ENCODE results near the gene HOXB8.

The HOXB8 gene

DNA sequence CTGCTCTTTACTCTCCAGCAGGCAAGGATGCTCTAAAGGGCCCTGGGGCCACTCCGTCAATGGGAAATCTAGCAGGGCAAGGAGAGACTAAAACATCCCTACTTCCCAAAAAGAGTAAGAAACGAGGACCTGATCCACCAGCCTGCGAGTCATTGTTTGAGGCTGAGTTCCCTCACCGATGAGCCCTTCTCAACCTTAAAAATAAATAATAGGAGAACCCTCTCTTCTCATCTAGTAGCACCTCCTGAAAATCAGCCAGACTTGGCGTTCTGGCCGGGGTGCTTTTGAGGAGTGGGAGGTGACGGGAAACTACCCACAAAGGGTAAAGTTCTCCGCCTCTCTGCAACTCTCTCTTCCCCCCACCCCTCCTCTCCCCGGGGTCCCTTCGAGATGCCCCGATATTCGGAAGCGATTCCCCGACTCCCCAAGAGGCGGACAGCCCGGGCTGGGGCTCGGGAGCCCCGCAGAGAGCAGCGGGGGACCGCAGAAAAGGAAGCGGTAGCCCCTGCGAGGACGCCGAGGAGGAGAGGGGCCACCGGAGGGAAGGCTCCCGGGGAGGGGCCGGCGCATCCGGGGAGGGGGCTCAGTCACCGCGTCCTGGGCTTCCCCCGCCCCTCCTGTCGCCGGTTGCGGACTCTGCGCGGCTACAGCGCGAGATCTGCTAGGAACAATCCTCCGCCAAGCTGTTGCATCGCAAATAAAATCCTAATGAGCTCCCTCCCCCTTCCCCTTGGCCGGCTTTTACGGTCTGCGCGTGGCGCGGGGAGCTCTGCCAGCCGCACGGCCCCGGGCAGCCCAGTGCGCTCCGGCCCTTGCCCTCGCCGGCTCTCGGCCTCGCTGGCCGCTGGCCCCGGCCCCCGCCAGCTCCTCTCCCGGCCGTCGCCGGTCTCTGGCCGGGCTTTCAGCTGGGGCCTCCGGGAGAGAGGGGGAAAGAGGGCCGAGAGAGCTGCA is 9.7 kb upstream of the HOXB8 start:
- no peak for DNase-seq (ENCODE audit: low read depth in 2 of 2)

DNA sequence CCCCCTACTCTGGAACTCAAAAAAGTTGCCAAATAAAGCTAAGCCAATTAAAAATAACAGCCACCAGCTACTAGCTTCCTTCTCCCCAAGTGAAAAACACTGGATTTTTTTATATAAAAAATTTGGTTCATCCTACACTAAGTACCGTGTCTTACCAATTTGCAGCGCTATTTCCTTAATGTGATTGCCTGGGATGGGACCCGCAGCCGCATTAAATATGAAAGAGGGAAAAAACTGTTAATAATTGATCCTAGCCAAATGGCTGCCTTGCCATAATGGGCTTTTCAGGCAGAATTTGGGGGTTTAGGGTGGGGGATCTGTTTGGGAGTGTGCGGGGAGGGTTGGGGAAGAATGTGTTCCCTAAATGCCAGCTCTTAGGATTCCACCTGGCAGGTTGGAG is 9.0 kb upstream of the HOXB8 start:
- DNase-seq (ENCODE audit: low read depth in 2 of 2), result no peak

- no peak for DNase-seq (ENCODE audit: low read depth in 2 of 2)
Measured at GRCh38 chr17:48623583-48623982, 8.5 kb upstream of the HOXB8 start.

DNA sequence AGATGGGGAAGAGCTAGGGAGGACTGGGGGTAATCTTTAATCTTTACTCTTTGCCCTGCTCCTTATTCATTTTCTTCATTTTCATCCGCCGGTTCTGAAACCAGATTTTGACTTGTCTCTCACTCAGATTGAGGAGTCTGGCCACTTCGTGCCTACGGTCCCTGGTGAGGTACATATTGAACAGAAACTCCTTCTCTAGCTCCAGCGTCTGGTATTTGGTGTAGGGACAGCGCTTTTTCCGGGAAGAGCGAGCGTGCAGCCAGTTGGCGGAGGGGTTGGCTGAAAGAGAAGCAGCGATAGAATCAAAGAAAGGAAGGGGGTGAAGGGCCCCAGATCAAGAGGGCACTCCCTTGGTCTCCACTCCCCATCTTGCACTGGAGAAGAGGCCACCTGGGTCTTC is 7.8 kb upstream of the HOXB8 start:
- DNase-seq (ENCODE audit: low read depth in 2 of 2), result no peak

DNA sequence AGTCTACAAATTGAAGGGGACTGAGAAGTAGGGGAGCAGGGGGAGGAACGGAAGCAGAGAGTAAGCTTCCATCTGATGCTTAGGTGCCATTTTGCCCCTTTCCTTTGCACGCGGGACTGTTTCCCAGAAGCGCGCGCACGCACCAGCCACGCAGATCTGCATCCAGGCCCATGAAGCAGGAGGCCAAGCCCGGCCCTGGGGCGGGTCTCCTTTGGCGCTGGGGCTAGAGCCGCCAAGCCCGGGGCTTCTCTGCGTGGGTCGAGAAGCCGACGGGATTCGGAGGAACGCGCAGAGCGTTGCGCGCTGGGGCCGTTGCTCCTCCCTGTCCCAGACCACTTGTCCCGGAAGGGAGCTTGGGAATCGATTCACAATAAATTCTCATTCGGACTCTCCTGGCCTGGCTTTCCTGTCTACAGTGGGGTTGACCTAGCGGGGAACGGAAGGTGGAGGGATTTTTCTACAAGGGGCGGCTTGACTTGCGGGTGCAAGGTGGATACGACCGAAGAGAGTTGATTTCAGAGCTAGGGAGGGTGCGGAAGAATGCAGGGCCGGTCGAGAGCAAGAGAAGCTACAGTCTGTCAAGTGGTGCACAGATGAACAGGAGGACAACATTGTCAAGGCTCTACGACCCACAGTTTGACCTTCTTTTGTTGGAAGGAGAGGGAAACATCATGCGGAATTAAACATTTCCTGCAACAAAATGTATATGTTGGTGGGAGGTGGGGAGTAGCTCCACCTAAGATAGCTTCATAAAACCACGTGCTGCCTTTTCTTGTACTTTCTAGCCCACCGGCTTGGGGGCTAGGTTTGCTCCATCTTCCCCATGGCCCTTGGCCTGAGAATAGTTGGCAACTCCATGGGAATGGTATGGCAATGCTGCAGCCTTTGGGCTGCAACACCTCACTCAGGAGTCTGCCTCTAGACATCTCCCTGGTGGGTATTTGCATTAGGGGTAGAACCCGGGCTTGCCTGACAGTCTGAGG is 6.6 kb upstream of the HOXB8 start:
- DNase-seq (ENCODE audit: low read depth in 2 of 2), result no peak

- no peak for DNase-seq (ENCODE audit: low read depth in 2 of 2)
Measured at GRCh38 chr17:48620461-48621139, 5.5 kb upstream of the HOXB8 start.

DNA sequence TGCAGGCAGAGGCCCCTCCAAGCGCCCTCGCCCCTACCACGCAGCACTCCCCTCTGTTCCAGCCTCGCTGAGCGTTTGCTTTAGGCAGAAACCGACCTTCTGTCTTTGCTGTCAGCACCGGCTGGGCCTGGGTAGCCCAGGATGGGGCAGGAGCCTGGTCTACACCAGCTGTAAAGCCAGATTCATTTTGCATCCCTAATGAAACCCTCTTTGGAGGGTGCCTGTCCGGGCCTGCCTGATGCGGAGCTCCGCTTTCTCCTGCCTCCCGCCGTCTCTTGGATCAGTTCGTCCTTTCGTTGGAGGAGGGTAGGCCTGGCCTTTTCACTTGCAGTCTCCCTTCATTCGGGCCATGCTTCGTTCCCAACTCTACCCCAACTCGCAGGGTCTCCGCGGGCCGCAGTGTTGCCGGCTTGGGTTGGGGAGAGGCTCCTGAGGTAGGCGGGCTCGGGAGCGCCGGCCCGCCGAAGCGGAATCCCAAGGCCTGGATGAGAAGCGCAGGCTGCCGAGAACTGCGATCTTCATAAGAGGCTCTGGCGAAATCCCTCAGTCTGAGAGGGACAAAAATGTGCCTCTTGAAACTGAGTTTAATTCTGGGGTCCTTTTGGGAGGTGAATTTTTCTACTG is 4.8 kb upstream of the HOXB8 start:
- DNase-seq (ENCODE audit: low read depth in 2 of 2), result no peak

GRCh38 chr17:48618256-48618896 is 3.3 kb upstream of the HOXB8 start:
- peak; percentile 64 to 66 for DNase-seq (ENCODE audit: low read depth in 2 of 2)

GRCh38 chr17:48617471-48618255 is 2.6 kb upstream of the HOXB8 start:
- no peak for DNase-seq (ENCODE audit: low read depth in 2 of 2)

- no peak for DNase-seq (ENCODE audit: low read depth in 2 of 2)
Measured at GRCh38 chr17:48616717-48617470, 1.8 kb upstream of the HOXB8 start.

DNA sequence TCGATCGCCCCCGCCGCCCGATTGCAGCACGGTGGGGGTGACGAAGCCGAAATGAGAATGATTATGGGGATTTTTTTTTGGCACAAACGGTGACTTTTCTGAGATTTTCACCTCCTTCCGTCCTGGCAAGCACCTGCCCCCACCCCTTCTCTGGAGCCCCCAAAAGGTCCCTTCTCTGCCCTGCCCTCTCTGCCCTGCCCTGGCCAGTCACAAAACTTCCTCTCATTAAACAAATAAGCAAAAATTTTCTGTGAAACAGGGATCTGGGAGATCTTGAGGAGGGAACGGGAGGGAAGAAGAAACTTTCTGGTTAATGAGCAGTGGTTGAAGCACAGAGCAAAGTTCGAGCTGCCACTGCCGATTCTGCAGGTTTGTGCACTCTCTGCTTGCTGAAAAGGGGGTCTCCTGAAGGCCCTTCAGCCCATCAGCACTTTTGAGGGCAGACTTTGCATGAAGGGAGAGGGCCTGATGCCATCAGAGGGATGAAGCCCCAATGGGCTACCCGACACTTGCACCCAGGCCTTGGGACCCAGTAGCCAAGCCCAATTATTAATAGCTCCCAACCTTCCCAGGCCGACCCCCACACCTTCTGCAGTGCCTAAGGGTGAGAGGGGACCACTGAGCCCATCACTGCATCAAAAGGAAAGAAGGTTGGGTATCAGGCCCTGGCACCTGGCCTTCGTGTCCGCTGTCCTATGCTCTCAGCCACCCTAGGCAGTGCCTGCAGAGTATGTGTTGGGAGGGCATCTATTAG is 1.0 kb upstream of the HOXB8 start:
- DNase-seq (ENCODE audit: low read depth in 2 of 2), result no peak

DNA sequence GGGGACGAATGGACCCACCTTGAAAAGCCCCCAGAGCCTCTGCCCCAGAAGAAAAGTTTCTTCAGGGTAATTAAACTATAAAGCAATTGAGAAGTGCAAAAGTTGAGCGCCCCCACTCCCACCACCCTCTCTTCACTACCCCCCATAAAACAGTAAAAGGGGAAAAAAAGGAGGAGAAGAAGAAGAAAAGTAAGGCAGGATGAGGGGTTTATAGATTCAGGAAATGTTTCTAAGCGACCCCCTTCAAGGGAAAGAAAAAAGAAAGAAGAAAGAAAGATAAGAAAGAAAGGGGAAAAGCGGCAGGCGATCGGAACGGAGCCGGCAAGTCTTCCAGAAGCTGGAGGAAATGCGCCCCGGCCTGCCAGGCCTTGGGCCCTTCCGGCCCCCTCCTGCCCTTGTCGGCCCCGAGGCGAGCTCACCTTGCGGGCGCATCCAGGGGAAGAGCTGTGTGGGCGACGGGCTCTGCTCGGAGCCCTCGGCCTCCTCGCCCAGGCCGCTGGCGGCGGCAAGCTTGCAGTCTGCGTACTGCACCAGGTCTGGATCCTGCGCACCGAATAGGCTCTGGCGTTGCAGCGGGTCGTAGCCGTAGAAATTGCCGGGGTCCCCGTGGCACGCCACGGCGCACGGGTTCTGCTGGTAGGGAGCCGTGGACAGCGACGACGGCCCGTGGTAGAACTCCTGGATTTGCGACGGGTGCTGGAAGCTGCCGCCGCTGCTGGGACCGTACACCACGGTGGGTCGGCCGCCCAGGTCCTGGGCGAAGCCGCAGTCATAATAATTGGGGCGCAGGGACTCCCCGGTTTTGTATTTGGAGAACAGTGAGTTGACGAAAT is 1.0 kb downstream of the HOXB8 start:
- no peak for DNase-seq (ENCODE audit: low read depth in 2 of 2)

DNA sequence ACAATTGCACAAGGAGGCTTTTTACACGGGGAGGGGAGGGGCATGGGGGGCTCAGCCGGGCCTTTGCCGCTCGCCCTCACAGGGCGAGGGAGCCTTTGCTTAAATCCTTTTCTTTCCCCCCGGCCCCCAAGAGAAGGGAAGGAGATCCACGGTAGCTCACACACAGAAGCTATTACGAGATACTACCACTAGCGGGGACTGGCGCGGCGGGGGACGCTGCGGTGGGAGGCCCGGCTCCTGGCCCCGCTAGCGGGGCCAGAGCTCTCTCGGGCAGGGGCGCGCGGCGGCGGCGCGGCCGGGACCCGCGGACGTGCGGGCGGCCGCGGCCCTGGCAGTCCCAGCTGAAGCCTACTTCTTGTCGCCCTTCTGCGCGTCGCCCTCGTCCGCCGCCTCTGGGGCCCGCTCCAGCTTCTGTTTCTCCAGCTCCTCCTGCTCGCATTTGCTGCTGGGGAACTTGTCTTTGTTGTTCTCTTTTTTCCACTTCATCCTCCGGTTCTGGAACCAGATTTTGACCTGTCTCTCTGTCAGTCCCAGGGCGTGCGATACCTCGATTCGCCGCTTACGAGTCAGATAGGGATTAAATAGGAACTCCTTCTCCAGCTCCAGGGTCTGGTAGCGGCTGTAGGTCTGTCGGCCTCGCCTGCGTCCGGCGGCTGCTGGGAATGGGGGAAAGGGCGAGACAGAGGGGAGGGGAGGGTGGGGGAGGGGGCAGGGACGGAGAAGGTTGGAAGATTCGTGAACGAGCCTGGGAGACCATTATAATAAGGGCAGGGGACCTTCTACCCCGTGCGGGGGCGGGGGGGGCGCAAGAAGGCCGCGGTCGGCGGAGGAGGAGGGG is 2.0 kb downstream of the HOXB8 start:
- no peak for DNase-seq (ENCODE audit: low read depth in 2 of 2)

DNA sequence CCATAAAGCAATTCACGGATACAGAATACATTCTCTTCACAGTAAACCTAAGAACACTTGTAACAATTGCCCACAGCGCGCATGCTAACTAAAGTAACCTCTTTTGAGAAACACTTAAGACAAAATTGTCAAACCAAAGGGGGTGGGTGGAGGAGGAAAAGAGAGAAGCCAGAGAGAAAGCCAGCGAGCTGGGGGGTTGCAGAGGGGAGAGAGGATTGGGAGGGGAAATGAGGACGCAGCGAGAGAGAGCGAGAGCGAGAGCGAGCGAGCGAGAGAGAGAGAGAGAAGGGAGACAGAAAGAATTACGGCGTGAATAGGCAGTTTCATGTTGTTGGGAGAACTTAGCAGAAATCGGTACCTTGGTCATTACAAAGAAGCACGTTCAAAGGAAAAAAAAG is 2.6 kb downstream of the HOXB8 start:
- DNase-seq (ENCODE audit: low read depth in 2 of 2), result no peak

DNA sequence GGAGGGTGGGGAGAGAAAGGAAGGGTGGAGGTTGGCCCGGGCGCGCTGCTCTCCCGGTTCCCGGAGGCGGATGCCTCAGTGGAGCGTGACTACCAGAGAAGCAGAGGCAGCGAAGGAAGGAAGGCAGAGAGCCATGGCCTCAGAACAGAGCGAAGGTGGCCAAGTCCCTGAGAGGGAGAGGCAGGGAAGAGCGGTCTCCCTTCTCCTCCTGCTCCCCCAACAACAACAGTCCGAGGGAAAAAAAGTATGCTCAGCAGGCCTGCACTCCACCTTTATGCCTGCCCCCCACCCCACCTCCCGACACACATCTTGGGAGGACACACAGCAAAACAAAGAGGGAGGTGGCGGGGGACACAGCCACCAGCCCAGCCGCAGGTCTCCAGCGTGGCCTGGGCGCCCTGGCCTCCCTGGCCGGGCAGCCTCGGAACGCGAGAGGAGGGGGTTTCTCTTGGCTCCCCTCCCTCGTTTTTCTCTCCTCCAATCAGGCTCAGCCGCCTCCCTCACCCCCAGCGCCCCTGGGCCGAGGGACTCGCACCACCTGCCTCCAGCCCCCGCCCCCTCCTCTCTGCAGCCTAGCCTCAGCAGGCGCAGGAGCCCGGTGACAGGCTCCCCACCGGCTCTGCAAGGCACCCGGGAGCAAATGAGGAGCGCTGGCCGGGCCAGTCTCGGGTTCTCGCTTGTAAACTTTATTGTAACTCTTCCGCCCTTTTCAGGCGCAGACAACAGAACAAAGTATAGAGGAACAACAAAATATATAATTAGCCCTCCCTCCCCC is 3.2 kb downstream of the HOXB8 start:
- DNase-seq (ENCODE audit: low read depth in 2 of 2), result no peak

DNA sequence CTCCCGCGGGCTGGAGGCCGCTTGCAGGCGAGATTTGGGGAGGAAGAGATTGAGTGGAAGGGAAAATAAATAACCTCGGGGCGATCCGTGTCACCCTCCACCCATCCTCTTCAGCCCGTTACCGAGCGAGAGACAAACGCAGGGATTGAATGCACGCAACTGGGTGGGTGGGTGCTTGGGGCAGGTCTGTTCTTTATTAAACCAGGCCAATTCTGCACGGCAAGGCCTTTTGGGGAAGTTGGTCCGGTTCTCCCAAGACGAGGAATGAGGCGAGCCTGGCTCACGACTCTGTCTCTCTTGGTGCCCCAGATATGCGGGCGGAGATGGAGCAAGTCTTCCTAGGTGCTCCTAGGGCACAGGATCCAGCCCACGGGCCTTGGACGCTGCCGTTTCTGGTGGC is 3.9 kb downstream of the HOXB8 start:
- no peak for DNase-seq (ENCODE audit: low read depth in 2 of 2)
